Raji (cell line): ENCODE data around the gene SMIM36.

Source experiments
- POLR2A ChIP-seq: IDR thresholded peaks from 2 replicates; pipeline ENCODE4 v1.6.1; 2011; ENCODE audit warnings: low read depth, low read length, control low read depth; ENCODE audit not compliant: insufficient read depth

SMIM36 gene

GRCh38 chr17:55466671-55467070 is 44.6 kb downstream of the SMIM36 start:
- no peak for TF ChIP-seq POLR2A

DNA sequence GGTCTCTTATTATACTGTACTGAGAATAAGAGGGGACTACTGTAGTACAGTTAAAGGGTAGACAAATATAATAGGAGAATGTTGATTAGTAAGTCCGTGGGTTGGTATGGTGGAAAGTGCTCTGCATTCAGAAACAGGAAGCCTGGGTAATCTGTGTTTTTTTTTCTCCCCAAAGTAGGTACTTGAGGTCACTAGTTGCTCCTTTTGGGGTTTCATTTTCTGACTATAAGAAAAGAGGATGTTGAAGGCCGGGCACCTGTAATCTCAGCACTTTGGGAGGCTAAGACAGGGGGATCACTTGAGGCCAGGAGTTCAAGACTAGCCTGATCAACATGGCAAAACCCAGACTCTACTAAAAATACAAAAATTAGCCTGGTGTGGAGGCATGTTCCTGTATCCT is 47.7 kb downstream of the SMIM36 start:
- TF ChIP-seq POLR2A: no peak

DNA sequence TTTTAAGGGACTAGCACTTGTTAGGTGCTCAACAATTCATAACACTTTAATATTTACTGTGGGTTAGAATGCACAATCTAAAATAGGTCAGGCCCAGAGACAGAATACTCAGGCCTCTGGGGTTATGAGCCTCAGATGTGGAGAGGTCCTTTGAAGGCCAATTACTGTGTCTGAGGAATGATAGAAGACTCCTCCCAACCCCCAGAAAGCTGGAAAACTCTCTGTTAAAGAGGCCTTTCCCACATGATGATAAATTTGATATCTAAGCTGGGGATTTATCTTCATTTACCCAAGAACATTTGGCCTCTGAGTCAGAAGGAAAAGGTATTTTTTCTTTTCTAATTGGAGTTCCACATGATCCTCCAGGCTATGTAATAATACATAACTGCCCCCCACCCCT is 48.5 kb downstream of the SMIM36 start:
- TF ChIP-seq POLR2A: no peak

- no peak for TF ChIP-seq POLR2A
These were observed 49.0 kb downstream of the SMIM36 start for GRCh38 chr17:55462234-55462633.

DNA sequence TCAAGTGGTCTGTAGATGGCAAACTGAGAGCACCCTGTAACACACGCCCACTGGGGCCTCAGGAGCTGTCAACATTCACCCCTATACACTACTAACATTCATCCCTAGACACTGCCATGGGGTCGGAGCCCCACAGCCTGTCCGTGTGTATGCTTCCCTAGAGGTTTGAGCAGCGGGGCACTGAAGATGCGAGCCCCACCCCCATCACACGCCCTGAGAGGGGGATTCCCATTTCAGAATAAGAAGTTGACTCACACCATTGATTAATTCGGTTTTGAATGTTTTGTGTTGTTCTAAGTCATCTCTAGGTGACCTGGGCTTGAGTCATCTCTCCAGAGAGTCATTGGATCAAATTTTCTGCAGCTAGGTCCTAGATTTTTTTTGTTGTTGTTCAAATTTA is 52.3 kb downstream of the SMIM36 start:
- no peak for TF ChIP-seq POLR2A

DNA sequence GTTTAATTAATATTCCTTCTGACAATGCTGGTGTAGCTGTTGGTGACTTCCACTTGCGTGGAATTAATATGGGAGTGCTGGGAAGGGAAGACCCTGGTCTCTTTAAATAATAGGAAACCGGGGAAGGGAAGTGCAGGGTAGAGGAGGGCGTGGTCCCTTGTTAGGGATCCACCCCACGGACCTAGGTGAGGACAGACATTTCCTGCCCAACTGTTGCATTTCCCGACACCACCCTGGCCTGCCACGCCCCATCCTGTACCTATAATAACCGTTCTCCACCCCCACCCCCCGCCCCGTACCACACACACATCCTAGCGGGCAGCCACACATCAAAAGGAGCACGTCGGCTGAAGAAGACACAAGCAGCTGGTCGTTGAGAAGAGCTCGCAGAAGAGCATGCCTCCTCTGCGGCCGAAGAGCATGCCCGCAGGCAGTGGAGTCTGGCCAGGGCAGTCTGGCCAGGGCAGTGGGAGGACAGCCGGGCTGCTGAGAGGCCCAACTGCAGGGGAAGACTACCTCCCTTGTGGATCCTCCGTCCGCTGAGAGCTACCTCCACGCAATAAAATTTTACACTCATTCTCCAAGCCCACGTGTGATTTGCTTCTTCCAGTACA is 52.9 kb downstream of the SMIM36 start:
- TF ChIP-seq POLR2A: no peak

- no peak for TF ChIP-seq POLR2A
These were observed 54.7 kb downstream of the SMIM36 start for GRCh38 chr17:55456307-55457240.

DNA sequence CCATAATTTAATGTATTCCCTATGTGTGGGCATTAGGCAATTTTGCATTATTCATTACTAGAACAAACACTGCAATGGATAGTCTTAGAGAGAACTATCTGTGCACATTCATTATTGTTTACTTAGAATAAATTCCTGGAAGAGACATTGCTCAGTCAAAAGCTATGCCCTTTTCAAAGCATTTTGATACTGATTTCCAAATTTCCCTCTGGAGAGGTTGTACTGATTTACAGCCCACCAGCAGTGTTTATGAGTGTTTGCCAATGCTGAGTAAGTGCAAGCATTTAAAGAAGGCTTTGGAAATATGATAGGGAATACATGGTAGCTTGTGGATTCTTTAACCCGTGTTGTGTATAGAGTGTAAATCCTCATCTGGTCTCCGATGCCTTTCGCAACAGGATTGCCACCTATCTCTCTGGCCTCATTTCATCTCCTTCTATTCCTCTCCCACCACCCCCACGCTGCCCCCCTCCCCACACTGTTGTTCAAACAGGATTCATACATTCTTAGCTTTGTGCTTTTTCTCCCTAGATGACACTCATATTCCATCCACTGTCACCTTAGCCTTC is 56.3 kb downstream of the SMIM36 start:
- TF ChIP-seq POLR2A: no peak

DNA sequence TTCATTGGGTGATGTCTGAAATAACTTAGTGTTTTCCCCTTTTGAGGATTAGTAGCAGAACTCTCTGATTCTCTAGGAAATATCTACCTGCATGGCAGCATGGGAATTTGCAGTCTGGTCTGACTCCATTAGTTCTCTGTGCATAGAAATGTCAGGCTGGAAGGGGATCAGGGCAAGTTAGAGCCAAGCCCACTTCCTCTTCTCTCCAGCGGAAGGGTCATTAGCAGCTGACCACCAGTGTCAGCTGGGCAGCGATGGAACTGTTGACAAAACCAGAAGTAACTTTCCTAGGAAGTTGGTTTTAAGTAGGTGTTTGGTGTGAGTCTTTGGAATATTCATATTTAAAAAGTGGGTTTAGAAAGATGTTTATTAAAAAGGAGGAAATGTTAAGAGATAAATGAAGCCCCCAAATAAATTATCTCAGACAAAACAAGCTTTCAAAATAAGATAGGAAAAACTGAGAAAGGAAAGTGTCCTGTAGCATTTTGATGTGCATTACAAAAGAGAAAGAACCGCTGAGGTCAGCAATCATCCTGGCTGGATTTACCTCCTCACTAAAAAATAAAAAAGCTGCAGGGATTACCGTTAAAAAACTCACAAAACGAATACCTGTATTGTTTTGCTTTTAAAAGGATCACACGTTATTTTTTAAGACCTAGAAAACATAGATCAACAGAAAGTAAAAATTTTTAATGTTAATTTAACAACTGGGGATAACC is 57.3 kb downstream of the SMIM36 start:
- TF ChIP-seq POLR2A: no peak

DNA sequence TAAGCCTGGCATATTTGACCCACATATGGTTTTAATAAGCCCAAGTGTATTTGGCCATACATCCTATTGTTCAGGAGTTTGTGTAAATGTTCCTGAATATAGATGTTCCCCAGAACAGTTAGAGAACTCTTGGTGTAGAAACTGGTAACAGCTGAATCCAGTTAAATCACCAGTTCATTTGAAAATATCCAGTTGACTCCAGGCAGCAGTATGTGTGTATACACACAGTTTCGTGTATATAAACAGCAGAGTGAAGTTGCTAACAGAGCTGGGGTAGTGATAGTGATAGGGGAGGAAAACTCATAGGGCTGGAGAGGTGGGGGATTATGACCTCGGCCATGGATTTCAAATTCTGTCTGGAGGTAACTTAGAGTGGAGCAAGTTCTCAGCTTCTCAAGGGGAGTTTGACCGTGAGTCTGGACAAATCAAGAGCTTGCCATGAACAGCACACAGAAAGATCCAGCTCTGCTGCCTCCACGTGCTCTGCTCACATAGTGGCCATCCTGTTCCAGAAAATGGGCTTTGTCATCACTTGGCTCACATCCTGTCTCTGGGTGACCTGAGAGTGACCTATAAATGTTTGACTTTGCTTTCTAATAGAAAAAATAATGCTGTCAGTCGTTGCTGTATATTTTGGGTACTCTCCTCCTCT is 59.0 kb downstream of the SMIM36 start:
- TF ChIP-seq POLR2A: no peak

- TF ChIP-seq POLR2A: no peak
These were observed 59.5 kb downstream of the SMIM36 start for GRCh38 chr17:55451758-55452138.

DNA sequence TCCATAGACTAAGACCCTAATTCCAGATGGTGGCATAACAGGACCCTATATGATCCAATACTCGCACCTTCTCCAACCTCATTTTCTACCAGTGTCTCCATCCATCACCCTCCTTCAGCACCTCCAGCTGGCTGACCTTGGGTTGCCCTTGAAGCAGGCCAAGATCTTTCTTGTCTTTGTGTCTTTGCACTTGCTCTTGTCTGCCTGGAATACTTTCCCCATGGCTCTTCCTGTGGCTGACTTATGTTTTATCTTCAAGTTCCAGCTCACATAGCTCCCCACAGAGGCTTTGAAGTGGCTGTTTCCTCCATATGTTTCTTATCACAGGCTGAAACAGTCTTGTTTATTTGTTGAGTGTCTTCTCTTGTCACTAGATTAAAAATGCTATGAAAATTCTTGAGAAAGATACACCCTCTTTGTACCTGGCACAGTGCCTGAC is 60.0 kb downstream of the SMIM36 start:
- no peak for TF ChIP-seq POLR2A

GRCh38 chr17:55450232-55450825 is 60.9 kb downstream of the SMIM36 start:
- no peak for TF ChIP-seq POLR2A

DNA sequence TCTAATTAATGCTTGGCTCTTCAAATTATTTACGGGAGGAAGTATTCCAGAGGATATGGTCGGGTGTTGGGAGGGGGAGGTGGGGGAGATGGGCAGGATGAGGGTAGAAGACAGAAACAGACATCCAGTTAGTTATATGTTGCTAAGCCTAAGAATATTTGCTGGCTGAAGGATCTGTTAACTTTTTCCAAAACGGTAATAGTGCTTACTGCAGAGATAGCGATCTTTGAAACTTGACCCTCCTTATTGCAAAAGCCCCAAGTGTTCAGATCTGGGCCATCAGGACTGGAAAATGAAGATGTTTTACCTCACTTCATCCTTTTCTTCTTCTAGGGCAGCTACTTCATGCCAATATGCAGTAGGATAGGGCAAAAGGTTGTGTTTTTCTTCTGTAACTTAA is 62.6 kb downstream of the SMIM36 start:
- TF ChIP-seq POLR2A: no peak
